HG03108 (cell line): Measurements from ENCODE around the gene GULP1.

Experiments
- ATAC-seq: cut with Tn5 transposase; IDR thresholded peaks from one replicate; pipeline ENCODE4 v1.9.1; 2021; ENCODE audit warnings: moderate library complexity; ENCODE audit not compliant: unreplicated experiment

GULP1 gene

DNA sequence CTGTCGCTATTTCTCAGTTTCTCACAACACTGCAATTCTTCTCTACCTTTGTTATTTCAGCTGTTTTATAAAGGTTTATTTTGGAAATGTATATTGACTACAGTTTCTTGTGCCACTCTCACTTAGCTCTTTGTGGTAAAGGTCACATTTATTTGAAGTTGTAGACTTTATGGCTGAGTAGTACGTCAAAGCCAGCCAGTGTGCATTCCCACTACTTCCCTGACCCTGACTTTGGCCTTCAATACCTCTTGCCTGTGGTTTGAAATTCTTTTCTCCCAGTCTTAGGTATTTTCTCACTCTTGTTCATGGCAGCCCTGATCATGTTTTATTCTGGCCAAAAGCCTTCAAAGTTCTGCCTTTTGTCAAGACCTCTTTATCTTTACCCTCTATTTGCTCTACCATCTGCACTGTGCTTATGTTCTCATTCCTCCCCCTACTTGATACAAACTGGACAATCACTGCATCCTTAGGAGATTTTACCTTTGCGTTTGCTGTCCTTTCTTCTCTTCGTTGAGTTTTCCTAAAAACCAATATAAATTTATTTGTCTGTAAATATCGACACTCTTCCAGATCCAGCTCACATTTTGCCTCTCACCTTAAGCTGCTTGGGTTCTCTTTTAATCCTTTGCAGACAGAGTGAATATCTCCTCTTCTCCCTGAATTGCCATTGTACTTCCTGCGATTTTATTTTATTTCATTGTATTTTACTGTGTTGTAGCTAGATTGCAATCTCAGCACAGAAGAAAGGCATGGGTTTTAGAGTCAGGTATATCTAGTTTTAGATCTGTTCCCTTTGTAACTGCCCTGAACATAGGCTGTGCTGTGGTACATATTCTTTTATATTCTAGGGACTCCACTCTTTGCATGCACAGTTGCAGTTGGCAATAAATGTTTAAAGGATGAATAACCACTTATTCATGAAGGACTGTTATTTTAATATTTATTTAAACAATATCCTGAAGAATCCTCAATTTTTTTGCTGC lies 31.2 kb downstream of the GULP1 start:
- no peak for ATAC-seq

DNA sequence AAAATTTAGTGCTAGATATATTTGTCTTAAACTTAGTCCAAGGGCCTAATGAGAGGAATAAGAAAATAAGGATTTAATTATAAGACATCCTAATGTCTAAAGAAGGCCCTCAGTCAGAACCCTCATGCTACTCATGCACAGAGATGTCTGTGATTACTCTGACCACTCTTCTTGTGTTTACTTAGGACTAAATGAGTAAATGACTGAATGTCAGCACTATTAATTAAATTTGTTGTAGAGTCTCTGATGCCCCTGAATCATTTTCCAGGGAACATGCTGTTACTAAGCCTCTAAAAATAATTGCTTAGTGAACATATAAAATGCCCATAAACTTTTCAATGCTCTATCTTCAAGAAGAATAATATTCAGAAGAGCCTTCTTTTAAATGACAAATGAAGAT lies 32.4 kb downstream of the GULP1 start:
- ATAC-seq: no peak

DNA sequence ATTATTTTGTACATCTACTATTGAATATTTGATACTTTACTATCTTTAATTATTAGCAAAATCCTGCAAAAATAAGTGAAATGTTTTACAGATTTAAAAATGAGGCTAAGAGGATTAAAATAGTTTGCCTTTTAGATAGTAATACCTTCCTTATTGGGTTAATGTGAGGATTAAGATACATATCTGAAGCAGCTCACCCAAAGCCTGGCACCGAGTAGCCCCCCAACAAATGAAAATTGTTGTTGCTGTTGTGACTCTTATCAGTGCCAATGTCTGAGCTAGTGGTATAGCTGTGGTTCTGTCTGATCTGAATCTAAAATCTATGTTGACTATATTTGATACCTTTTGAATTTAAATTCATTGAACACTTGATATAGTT lies 34.6 kb downstream of the GULP1 start:
- ATAC-seq: no peak

DNA sequence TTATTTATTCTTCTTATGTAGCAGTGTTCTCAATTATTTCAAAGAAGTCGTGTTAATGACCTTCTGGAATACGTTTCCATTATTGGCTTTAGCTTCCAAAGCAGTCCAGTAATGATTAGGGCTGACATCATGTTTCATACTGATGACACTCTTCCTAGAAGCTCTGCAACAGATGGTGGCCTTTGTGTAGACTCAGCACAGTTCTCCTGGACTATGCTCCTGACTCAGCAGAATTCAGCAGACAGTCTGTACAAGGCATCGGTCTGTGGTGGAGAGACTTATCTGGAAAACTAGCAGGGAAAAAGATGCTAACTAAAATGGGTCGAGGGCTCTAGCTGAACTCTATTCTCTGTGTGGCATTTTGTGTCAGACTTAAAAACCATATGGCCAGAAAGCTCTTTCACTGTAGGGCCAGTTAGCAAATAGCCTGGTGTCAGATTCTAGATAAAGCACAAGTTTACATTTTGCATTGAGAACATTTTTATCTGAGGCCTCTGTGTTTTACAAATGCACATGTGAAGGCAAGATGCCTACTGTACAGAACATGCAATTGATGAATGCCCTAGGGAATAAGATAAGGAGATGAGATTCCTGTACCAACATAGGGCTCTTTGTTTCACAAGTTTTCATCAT lies 35.1 kb downstream of the GULP1 start:
- ATAC-seq: no peak

DNA sequence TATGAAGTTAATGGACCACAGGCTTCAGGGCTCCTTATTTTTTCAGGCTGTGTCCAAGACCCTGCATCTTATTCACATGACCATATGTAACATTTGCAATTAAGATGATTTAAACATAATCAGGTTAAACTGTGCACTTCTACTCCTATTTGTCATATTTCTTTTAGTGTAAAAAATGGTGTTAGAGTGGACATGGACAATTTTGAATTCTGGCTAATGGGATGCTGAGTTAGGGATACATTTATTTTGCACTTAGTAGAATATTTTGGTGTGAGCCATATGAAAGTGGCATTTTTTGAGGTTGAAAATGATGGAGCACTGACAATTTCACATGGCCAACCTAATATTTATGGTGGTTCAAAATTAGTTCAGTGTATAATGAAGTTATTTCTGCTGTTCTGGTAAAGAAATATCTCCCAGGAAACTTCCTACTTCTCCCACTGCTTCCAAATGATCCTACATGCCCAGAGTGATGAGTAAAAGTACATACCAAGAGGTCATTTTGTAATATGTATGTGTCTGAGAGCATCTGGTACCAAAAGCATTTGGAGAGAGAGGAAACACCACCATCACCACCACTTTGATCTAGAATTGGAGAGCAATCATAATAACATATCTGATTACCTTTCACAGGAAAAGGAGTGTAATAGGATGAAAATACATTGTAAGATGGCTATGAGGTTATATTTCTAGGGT lies 36.0 kb downstream of the GULP1 start:
- no peak for ATAC-seq

DNA sequence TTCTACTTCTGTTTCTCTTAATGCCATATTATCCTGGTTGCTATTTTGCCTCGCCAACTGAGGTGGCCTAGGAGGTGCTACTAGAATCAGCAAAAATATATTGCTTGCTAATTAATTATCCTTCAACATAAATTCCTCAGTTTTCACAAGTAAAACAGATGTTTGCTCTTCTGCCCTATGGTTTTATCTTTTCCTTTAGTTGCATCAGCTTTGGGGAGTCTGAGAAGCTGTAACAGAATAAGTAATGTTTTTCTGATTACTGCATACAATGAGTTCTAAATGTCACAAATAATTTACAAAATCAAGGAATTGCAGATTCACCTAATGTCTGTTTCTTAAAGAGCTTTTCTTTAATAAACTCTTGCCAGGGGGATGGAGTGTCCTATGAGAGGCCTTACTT lies 36.7 kb downstream of the GULP1 start:
- no peak for ATAC-seq

DNA sequence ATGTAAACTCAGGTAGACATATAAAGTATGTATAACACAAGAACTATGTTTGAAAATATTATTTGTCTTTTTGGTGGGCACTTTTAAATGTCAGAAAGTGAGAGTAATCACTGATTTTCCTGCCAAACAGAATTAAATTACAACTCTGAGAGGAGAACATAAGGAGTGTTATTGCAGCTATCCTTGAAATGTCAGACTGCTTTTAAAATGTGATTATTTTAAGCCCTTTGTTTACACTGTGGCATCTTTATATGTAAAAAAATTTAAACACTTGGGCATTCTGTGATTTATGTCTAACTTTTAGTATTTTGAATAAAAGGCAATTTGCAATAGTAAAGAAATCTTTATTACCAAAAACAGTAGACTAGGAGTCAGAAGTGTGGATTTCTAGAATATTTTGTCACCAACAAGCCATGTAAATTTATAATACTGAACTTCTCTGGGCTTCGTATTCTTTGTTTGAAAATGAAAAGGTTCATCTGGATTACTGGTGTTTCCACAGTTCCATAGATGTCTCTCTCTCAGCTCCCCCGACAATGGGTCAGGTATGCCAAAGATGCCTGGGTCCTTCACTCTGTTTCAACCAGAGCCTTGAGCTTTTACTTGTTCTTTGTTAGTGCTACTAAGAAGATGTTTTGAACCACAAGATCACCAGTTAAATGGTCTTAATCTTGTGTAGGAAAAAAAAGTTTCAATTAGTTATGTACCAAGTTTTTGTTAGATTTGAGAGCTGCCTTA lies 38.8 kb downstream of the GULP1 start:
- no peak for ATAC-seq

DNA sequence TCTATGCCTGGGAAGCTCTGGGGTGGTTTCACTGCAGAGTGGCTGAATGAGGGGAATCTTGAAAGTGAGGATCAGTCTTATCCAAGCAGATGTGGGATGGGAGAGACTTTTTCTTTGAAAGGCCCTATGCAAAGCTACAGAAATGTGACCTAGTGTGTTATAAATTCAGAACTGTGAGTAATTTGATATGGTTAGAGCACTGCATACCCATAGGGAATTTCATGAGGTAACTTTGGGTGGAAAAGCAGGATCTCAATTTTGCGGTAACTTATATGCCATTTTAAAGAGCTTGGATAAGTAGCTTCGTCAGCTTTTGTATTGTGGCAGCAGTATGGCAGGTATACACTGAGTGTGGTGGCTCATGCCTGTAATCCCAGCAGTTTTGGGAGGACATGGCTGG lies 40.9 kb downstream of the GULP1 start:
- ATAC-seq: no peak

DNA sequence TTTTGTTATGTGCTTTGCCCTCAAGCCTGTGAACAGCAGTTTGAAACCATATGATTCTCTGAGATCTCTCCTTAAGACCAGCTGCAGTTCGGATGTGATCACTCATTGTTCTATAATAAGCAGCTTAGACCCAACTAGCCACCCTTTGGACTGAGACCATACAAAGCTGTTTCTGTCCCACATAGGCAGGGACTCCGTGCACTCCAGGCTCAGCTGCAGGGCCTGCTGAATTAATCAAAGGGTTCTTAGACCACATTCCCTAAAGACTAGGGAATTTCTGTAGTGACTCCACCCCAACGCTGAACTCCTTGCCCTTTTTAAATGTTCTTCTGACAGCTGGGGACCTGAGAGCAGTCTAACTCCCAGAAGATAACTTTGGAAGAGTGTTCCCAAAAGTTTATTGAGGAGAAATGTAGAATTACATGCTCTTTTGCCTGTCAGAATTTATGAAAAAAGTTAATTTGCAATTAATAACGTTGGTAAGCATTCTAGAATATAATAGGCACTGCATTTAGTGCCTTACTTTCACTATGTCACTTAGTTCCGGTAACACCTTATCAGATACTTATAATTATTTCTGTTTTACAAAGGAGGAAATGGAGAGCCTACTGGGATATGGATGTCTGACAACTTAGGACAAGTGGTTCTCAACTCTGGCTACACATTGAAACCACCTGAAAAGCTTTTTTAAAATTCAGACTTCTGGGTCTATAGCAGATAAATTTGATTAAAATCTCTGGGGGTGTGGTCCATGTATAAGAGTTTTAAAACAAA lies 42.3 kb downstream of the GULP1 start:
- ATAC-seq: no peak

DNA sequence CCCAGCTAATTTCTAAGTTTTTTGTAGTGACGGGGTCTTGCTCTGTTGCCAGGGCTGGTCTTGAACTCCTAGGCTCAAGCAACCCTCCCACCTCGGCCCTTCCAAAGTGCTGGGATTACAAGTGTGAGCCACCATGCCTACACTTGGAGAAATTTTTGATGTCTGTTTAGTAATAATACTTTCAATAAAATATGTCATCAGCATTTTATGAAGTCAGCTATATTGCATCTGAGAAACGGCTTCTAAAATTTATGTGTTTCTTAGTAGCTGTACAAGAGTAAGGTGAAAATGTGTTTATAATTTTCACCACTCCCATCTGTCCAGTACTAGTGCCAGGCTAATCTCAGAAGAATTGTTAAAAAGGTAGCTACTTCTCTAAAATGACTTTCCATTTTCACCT lies 46.8 kb downstream of the GULP1 start:
- ATAC-seq: no peak

DNA sequence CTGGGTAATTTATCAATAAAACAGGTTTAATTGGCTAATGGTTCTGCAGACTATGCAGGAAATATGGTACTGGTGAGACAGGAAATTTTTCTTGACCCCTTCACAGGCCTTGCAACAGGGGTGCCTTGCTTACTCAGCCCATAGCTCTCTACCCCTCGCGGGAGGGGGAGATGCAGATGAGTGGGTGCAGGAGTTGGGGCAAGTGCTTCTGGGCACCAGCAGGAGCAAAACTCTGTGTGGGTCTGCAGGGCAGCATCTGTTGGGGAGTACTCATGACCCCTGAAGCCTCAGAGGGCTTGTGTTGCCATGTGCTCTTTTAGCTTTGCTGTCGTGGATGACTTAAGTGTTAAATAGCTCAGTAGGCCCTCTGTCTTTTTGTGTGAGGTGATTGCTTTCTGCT lies 48.6 kb downstream of the GULP1 start:
- no peak for ATAC-seq

DNA sequence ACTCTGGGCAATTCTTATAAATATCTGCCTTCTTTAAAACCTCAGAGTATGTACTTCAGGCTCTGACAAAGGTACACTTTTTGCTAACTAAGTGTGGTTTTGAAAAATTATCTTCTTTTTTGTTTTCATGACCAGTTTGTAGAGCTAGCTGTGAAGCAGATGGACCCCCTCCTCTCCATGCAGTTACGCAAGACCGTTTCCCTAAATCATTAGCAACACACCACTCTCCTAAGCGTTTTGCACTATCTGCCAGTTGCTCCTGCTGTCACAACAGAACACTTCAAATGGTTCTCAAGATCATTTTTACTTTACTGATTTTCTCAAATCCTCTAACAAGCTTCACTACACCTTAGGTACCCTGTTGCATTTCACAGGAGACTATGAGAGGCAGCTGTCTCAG lies 53.3 kb downstream of the GULP1 start:
- ATAC-seq: no peak

DNA sequence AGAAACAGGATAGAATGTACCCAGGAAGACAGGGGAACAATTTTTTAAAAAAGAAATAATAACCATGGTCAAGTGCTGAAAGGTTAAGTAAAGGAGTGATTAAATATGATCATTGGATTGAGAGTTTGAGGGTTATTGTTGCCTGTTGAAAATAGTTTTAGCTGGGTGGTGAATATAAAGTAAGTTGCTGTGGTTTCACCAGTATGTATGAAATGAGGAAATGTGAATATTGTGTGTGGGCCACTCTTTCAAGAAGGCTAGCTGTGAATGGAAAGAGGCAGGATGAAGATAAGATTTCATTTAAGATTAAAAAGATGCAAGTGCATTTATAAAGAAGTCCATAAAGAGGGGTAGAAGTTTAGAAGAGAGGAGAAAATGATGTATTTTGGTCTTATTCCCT lies 53.8 kb downstream of the GULP1 start:
- no peak for ATAC-seq

DNA sequence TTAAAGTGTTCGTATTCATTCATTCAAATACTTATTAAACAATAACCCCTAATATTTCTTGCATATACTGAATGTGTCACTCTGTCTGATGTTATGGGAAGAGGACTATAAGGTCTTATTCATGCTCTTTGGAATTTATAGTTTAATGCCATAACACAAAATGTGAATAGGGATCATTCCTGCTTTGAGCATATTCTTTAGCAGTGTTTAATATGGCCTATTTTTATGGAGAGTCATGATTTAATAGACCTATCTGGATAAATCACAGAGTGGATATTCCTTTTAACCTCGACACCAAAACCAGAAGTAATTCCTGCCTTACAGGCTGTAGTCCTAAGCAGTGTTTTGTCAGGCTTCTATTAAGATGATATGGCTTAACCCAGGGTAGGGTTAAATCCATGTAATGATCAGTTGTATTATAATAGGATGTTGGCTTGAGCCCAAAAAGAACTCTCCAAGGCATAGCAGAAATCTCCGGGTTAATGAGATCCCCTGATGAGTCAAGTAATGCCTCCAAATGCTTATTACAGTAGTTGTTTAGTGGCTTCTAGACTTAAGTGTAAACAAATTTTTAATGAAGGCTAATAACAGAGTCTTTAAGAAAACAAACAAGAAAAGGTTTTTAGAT lies 54.3 kb downstream of the GULP1 start:
- no peak for ATAC-seq

DNA sequence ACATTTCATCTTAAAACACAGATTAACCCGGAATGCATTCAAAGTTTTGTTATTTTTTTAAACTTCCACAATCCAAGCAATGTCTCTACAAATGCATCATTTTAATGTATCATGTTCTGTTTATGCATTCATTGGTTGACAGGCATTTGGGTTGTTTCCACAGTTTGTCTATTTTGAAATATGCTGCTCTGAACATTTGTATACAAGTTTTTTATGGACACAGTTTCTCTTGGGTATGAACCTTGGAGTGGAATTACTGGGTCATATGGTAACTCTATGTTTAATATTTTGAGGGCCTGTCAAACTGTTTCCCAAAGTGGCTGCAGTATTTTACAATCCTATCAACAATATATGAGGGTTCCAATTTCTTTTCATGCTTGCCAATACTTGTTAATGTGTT lies 57.3 kb downstream of the GULP1 start:
- no peak for ATAC-seq

DNA sequence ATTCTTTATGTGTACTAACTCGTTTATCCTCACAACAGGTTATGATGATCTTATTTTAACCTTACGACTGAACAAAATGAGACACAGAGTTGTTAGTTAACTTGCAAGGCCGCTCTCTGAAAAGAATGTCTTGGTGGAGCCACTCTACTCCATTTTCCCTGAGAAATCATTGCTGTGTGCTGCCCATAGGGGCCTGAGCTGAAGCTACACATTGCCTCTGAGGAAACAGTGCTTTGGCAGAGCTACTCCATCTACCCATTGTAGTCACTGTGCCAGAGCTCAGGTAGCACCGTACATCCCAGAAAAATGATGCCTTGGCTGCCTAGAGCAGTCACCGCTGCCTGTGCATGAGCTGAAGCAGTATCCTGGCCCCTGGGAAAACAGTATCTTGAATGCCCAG lies 61.6 kb downstream of the GULP1 start:
- ATAC-seq: no peak

DNA sequence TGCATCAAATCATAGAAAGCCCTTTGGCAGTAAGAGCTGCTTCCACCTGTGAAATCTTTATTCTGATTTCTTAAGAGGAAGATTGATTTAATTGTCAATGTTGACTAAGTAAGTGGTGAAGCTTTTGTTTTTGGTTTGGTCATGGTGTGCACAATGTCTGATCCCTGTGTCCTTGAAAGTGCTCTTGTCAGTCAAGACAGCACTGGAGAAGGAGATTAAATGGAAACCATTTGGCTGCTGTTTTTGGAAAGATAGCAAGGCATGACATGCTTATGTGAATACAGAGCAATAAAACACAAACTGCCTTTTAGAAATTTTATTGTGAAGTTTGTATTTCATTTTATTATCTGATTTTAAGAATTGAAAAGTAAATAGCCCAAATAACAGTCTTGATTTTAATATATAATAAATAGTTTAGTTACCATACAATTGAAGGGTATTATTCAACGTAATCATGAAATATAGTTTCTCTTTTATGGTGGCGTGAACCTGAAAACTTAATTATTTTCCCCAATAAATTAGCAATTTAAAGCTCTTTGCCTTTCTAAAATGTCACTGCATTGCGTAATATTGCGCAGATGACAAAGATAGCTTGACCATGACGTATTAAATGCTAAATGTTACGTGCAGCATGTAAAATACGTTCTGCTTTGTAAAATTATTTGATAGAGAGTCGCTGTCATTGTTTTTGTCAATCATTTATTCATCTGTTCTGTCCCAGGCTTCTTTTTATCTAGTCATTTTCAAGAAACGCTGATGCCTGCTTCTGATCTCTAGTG lies 69.0 kb downstream of the GULP1 start:
- no peak for ATAC-seq

DNA sequence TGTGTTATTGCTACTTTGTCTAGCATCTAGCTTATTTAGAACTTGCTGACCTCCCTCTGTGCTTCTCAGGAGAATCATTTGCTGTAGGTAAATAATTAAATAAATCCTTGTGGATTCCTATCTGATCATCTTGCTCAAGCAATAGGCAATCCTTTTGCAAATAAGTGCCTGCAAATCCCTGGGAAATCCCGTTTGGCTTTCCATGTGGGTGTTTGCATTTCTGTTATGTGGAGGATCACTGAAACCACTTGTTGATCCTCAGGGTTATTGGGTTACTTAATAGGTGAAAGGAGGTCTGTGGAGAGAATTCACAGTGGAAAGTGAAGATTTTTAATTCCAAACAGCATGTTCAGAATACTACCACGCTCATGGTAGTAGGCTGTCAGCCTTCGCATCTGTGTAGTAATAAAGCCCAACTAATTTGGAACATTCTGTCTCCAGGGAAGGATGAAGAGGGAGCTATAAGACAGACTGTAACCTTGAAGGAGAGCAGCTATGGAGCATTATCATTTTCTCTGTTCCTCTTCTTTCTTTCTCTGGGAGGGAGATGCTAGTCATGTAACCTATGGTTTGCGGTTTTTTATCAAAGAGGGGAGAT lies 72.5 kb downstream of the GULP1 start:
- ATAC-seq: no peak
